Gastrocnemius medialis (tissue), 4 donors: ENCODE measurements around the gene TRMT112.

ENCODE experiments used
- POLR2A ChIP-seq, 2 donors: fragments of 450-650 bp; IDR thresholded peaks; one replicate each; pipeline ENCODE4 v1.6.1; 2017; ENCODE audit warnings: antibody characterized with exemption in 2 of 2, mild to moderate bottlenecking in 2 of 2, moderate library complexity in 2 of 2
- TF ChIP-seq, protein P1 (sequence below), 5 experiments: fragments of 450-650 bp in 3 of 5; fragments of 200-600 bp in 2 of 5; sonication (generic) in 2 of 5; IDR thresholded peaks in 4 of 5; conservative IDR thresholded peaks in 1 of 5; 1 replicate in 4 of 5; 2 replicates in 1 of 5; pipeline ENCODE4 v1.5.1; 2016 to 2019; ENCODE audit warnings: antibody characterized with exemption in 5 of 5, mild to moderate bottlenecking in 3 of 5, moderate library complexity in 3 of 5

DNA sequence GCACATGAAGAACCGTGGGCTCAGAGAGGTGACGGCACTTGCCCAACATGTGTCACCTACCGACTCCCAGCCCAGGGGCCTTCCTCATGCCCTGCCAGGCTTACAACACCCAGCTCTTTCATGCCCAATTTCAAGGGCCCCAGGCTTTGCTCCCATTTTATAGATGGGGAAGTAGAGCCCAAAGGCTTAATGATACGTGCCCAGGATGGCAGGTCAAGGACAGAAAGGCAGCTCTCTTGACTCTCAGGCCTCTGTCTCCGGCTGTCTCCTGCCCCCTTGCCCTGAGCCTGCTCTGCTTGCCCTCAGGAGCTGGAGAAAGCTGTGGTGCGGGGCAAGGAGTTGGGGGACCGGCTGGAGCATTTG, 31.6 kb upstream of the TRMT112 start:
- TF ChIP-seq, protein P1, sequence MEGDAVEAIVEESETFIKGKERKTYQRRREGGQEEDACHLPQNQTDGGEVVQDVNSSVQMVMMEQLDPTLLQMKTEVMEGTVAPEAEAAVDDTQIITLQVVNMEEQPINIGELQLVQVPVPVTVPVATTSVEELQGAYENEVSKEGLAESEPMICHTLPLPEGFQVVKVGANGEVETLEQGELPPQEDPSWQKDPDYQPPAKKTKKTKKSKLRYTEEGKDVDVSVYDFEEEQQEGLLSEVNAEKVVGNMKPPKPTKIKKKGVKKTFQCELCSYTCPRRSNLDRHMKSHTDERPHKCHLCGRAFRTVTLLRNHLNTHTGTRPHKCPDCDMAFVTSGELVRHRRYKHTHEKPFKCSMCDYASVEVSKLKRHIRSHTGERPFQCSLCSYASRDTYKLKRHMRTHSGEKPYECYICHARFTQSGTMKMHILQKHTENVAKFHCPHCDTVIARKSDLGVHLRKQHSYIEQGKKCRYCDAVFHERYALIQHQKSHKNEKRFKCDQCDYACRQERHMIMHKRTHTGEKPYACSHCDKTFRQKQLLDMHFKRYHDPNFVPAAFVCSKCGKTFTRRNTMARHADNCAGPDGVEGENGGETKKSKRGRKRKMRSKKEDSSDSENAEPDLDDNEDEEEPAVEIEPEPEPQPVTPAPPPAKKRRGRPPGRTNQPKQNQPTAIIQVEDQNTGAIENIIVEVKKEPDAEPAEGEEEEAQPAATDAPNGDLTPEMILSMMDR (IDR thresholded peaks at IDR 0.05 in 4 of 5, conservative IDR thresholded peaks at IDR 0.05 in 1 of 5), result no peak
- no peak for TF ChIP-seq POLR2A (IDR thresholded peaks at IDR 0.05)
